Memory B cell (primary cell): ENCODE results near the gene SPDYE4.

Experiments
- ATAC-seq: fragments of 150-1000 bp; cut with Tn5 transposase; 2 replicates; pipeline ENCODE4 v1.10.0; 2021; ENCODE audit warnings: low read depth, mild to moderate bottlenecking, moderate library complexity
- DNase-seq, 2 donors: peaks; one replicate each; pipeline ENCODE4 v3.0.0; 2022; ENCODE audit warnings: low spot score in 2 of 2
- H3K27ac Mint-ChIP-seq: one replicate; pipeline ENCODE4 v1.8.0; 2022; ENCODE audit warnings: mild to moderate bottlenecking, moderate library complexity, mixed read lengths
- H3K27me3 Mint-ChIP-seq: one replicate; pipeline ENCODE4 v1.8.0; 2022; ENCODE audit warnings: mixed read lengths
- H3K36me3 Mint-ChIP-seq: one replicate; pipeline ENCODE4 v1.8.0; 2022; ENCODE audit warnings: mild to moderate bottlenecking, mixed read lengths
- H3K4me1 Mint-ChIP-seq: one replicate; pipeline ENCODE4 v1.8.0; 2022; ENCODE audit warnings: mixed read lengths
- H3K4me3 Mint-ChIP-seq: one replicate; pipeline ENCODE4 v1.8.0; 2022; ENCODE audit warnings: mild to moderate bottlenecking, moderate library complexity, mixed read lengths
- H3K9me3 Mint-ChIP-seq: one replicate; pipeline ENCODE4 v1.8.0; 2022; ENCODE audit warnings: mixed read lengths

Gene SPDYE4

DNA sequence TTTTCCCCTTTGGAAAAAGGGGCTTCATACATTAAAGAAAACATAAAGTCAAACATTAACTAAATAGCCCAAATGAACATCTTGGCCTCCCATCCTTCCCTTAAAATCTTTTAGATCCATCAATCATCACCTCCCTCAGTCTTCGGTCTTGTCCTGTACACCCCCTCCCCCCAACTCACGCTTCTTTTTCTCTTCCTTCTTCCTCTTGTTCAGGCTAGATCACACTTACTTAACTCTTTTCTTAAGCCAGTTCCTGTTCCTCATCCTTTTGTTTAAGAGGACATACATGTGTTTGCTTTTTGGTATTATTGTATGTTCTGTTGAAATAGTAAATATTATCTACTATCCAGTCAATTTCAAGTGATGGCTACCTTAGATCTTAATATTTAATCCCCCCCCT, 35.3 kb upstream of the SPDYE4 start:
- DNase-seq (no peak), ATAC-seq (no peak)
- no peaks in the 10 kb centered on the region for H3K27me3 Mint-ChIP-seq
- H3K9me3 Mint-ChIP-seq, result no peaks in the 10 kb centered on the region
- H3K27ac Mint-ChIP-seq, result peak overlapping the region; percentile 1
- no peak overlapping the region for H3K4me3 Mint-ChIP-seq
- peaks cover 2% of the 10 kb centered on the region for H3K36me3 Mint-ChIP-seq
- peaks cover 11% of the 10 kb centered on the region for H3K4me1 Mint-ChIP-seq

DNA sequence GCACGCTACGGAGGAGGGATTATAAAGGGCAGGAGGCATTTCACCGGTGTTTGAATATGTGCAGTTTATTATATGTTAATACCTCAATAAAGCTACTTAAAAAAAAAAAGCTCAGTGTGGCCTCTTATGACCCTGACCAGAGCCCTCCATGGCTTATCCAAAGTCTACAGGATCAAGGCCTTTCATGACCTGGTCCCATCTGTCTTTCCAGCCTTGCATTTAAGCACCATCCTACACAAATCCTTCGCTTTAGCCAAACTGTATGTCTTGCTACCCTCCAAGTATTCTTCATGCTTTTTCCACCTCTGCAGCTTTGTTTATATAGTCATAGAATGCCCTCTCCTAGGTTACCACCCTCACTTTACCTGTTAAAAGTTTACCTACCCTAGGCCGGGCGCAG, 34.3 kb upstream of the SPDYE4 start:
- Mint-ChIP-seq H3K9me3 (no peaks in the 10 kb centered on the region), H3K4me1 (peaks cover 11% of the 10 kb centered on the region), H3K4me3 (no peak overlapping the region), H3K27me3 (peaks cover 2% of the 10 kb centered on the region), H3K36me3 (peaks cover 1% of the 10 kb centered on the region), H3K27ac (no peak overlapping the region)
- ATAC-seq (no peak), DNase-seq (no peak)

DNA sequence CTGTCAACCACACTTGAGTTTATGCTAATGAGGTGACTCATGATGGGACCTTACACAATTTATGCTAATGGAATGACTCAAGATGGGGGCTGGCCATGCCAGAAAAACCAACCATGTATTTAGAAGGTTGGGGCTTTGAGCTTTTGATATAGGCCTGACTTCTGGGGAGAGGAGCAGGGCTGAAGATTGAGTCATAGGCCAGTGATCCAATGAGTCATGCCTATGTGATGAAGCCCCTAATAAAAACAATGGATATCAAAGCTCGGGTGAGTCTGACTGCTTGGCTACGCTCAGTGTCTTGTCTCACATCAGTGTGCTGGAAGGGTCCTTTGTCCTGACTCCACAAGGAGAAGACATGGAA, 33.5 kb upstream of the SPDYE4 start:
- no peak for ATAC-seq
- H3K27me3 Mint-ChIP-seq, result peaks cover 2% of the 10 kb centered on the region
- no peak for DNase-seq
- no peaks in the 10 kb centered on the region for H3K36me3 Mint-ChIP-seq
- peaks cover 11% of the 10 kb centered on the region for H3K4me1 Mint-ChIP-seq
- H3K9me3 Mint-ChIP-seq, result no peaks in the 10 kb centered on the region
- H3K4me3 Mint-ChIP-seq, result no peak overlapping the region
- H3K27ac Mint-ChIP-seq, result no peak overlapping the region

DNA sequence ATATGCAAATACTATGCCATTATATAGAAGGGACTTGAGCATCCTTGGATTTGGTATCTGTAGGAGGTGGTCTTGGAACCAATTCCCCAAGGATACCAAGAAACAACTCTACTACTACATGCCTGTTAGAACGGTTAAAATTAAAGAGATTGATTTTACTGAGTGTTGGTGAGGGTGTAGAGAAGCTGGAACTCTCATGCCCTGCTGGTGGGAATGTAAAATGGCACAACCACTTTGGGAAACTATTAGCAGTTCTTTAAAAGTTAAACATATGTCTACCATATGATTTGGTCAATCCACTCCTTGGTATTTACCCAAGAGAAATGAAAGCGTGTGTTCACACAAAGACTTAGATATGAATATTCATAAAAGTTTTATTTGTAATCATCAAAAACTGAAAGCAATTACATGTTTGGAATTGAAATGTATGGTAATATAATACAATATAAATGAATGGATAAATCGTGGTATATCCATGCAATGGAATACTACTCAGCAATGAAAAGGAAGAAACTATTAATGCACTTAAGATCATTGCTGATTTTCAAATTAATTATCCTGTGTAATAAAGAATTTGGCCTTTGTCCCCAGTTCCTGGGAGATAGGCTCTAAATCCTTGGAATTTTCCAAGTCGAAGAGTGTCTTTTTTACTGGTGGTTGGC, 33.0 kb upstream of the SPDYE4 start:
- peaks cover 11% of the 10 kb centered on the region for H3K4me1 Mint-ChIP-seq
- no peaks in the 10 kb centered on the region for H3K36me3 Mint-ChIP-seq
- DNase-seq (no peak), ATAC-seq (no peak)
- peaks cover 2% of the 10 kb centered on the region for H3K27me3 Mint-ChIP-seq
- H3K4me3 Mint-ChIP-seq, result no peak overlapping the region
- no peak overlapping the region for H3K27ac Mint-ChIP-seq
- no peaks in the 10 kb centered on the region for H3K9me3 Mint-ChIP-seq

DNA sequence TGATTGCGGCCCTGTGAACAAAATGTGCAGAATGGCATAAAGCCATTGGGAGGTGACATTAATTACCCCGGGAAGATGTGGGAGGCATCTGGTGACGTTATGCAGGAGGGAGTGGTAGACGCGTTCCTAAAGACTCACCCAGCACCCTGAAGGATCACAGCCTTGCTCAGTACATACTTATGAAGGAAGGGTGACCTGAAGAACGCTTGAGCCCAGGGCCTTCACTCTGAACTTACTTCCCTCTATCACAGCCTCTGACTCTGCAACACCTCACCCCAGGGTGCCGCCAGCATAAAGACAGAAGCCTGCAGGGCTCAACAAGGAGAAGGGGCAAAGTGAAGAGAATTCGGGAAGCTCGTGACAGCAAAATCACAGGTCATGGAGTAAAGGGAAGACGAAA, 31.4 kb upstream of the SPDYE4 start:
- no peaks in the 10 kb centered on the region for H3K9me3 Mint-ChIP-seq
- H3K27me3 Mint-ChIP-seq, result peaks cover 2% of the 10 kb centered on the region
- peaks cover 10% of the 10 kb centered on the region for H3K4me1 Mint-ChIP-seq
- DNase-seq, result no peak
- H3K4me3 Mint-ChIP-seq, result no peak overlapping the region
- H3K27ac Mint-ChIP-seq, result no peak overlapping the region
- ATAC-seq, result no peak
- no peaks in the 10 kb centered on the region for H3K36me3 Mint-ChIP-seq

DNA sequence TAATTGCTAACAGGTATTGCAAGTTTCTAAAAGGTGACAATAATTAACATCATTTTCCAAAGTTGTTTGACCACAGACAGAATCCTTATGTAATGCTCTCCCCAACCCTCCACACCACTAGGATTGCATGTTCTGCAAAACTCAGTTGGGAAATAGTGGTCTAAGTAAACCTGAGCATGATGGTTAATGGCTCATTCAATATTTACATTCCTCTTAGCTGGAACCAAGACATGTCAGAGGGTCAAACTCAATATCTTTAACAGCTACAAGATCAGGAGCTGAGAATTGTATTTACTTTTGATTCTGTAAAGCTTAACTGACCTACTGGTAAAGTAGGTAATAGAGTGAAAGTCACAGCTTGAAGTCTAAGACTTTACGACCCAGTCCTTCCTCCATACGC, 30.7 kb upstream of the SPDYE4 start:
- no peak overlapping the region for H3K4me3 Mint-ChIP-seq
- no peaks in the 10 kb centered on the region for H3K9me3 Mint-ChIP-seq
- ATAC-seq, result no peak

DNA sequence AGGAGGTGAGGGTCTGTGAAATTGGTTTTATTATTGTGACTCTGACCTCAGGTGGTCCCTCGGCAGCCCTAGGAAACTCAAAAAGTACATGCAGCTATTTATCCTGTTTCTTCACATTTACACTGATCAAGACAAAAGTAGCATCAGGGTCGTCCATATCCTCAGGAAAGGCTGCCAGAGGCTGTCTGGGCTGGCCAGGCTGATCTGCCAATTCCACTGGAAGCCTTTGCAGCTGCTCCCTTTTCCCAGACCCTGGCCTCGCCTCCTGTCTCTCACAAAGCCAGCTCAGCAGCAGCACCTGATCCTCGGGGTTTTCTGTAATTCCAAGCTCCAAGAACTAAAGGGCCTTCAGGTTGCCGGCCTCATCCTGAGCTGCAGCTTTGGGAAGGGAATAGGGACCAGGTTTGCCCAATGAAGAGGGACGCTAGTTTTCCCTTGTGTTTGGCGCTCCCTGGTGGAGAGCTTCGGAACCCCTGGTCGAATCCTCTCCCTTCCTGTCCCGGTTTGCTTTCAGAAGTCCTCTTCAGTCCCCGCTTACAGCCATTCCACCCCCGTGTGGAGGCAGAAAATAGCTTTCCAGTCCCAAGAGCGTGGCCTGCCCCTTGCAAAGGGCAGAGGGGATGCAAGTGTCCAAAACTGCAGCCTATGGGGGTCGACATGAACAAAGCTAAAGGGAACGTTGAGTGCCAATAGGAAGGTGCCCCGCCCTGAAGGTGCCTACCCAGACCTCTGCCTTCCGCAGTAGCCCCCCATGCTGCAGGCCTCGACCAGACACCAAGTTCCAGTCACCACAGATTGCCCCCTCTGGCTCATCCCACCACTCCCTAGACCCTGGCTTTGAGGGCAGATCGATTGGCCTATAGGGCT, 27.4 kb upstream of the SPDYE4 start:
- Mint-ChIP-seq H3K4me3 (no peak overlapping the region), H3K9me3 (no peaks in the 10 kb centered on the region), H3K27me3 (peaks cover 2% of the 10 kb centered on the region), H3K27ac (no peak overlapping the region), H3K4me1 (no peaks in the 10 kb centered on the region), H3K36me3 (no peaks in the 10 kb centered on the region)
- peak; percentile 53 to 71 for DNase-seq
- peak; percentile 37 for ATAC-seq

More for the DNA sequence above, 30.7 kb upstream of the SPDYE4 start:
- H3K36me3 Mint-ChIP-seq, result no peaks in the 10 kb centered on the region
- peaks cover 2% of the 10 kb centered on the region for H3K27me3 Mint-ChIP-seq
- no peak overlapping the region for H3K27ac Mint-ChIP-seq
- no peak for DNase-seq
- H3K4me1 Mint-ChIP-seq, result peaks cover 5% of the 10 kb centered on the region

DNA sequence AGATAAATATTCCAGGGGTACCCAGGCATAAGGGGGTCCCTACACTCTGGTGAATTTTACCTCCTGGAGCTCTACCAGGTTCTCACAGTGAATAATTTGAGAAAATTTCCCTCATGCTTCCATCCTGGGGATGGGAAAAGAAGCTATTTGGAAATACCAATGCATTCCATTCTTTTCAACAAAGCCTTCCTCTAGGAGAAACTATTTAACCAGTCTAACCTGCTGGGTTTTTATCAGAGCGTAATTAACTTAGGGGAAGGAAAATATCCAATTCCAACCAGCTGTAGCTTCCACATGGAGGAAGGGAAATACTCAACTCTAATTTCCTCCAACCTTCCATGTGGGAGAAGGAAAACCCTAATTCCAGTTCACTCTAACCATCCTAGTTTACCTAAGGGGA, 23.8 kb upstream of the SPDYE4 start:
- no peaks in the 10 kb centered on the region for H3K36me3 Mint-ChIP-seq

DNA sequence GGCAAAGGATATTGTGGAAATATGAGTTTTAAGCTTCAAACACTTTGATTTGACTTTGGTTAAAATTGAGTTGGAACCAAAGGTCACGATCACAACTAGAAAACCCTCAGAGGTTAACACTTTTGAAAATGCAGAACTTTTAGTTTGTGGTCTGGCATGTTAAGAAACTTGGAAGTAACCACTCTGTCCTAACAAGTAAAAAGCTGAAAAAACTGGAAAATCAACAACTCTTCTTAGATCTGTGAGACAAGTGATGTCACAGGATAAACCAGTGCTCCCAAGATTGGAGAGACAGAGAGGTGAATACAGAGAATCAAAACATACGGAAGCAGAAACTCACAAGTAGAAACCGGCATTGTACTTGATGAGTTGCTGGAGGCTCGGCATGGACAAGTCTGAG, 23.4 kb upstream of the SPDYE4 start:
- Mint-ChIP-seq H3K4me3 (no peak overlapping the region), H3K9me3 (no peaks in the 10 kb centered on the region)

More for the DNA sequence above, 23.8 kb upstream of the SPDYE4 start:
- Mint-ChIP-seq H3K9me3 (no peaks in the 10 kb centered on the region), H3K27ac (no peak overlapping the region), H3K4me1 (no peaks in the 10 kb centered on the region), H3K4me3 (no peak overlapping the region), H3K27me3 (peaks cover 4% of the 10 kb centered on the region)
- no peak for ATAC-seq
- DNase-seq, result no peak

DNA sequence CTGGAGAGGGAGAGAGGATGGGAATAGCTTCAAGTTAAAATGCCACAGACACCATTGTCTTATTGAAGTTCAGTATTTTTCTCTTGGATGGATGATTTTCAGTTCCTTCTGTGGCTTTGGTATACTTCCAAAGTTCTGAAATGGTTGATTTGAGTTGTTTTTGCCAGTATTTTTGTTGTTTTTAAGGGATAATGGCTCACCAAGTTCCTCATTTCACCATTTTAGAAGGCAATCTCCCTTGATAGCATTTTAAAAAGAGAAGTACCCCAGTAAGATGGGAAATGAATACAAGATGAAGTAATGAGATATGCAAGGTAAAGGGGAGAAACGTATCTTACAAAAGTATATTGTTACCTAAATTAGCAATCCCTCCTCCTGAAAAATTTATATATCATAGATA, 18.5 kb upstream of the SPDYE4 start:
- Mint-ChIP-seq H3K4me1 (no peaks in the 10 kb centered on the region), H3K9me3 (peaks cover 6% of the 10 kb centered on the region), H3K4me3 (no peak overlapping the region), H3K27me3 (peaks cover 20% of the 10 kb centered on the region), H3K36me3 (peaks cover 8% of the 10 kb centered on the region), H3K27ac (no peak overlapping the region)
- ATAC-seq, result no peak
- no peak for DNase-seq

More for the DNA sequence above, 23.4 kb upstream of the SPDYE4 start:
- no peaks in the 10 kb centered on the region for H3K4me1 Mint-ChIP-seq
- DNase-seq, result no peak
- peaks cover 7% of the 10 kb centered on the region for H3K27me3 Mint-ChIP-seq
- ATAC-seq, result no peak
- H3K27ac Mint-ChIP-seq, result no peak overlapping the region
- no peaks in the 10 kb centered on the region for H3K36me3 Mint-ChIP-seq

DNA sequence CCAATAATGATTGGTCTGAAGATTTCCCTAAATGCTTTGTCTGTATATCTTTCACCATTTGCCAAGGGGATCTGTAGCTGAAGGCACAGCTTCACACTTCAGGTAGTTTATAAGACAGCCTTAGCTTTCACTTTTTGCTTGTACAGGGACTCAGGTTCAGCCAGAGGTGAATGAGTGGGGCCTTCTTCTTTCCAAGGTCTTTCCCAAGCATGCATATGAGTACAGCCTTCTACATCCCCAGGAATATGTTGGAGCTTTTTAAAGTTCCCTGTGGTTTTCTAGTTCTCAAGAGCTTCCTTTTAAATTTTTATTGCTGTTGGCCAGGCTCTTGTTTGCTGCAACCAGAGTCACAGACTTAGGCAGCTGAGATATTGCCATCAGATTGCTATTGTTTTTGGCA, 17.9 kb upstream of the SPDYE4 start:
- H3K27me3 Mint-ChIP-seq, result peaks cover 20% of the 10 kb centered on the region
- H3K4me3 Mint-ChIP-seq, result no peak overlapping the region
- ATAC-seq (no peak), DNase-seq (no peak)
- peaks cover 8% of the 10 kb centered on the region for H3K36me3 Mint-ChIP-seq
- H3K4me1 Mint-ChIP-seq, result no peaks in the 10 kb centered on the region
- peaks cover 6% of the 10 kb centered on the region for H3K9me3 Mint-ChIP-seq
- H3K27ac Mint-ChIP-seq, result no peak overlapping the region

DNA sequence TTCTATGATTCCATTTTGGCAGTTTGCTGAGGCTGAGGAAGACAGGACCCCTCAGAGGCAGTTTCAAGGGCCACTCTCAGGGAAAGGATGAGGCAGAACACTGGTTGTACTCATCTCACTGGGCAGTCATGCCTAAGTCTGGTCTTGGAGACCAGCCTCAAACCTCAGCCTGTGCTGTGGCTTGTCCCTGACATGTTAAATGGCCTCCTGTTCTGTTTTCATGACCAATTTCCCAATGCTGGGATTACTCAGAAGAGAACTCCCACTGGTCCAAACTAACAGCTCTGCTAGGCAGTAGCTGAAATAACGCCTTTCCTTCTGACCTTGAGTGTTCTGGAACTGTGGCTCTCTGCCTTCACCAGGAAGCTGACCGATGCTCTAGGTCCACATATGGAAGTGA, 8.4 kb upstream of the SPDYE4 start:
- no peak for ATAC-seq
- Mint-ChIP-seq H3K36me3 (no peaks in the 10 kb centered on the region), H3K27ac (no peak overlapping the region), H3K4me1 (peaks cover 4% of the 10 kb centered on the region), H3K4me3 (no peak overlapping the region), H3K27me3 (peaks cover 8% of the 10 kb centered on the region), H3K9me3 (peaks cover 2% of the 10 kb centered on the region)
- DNase-seq, result no peak

DNA sequence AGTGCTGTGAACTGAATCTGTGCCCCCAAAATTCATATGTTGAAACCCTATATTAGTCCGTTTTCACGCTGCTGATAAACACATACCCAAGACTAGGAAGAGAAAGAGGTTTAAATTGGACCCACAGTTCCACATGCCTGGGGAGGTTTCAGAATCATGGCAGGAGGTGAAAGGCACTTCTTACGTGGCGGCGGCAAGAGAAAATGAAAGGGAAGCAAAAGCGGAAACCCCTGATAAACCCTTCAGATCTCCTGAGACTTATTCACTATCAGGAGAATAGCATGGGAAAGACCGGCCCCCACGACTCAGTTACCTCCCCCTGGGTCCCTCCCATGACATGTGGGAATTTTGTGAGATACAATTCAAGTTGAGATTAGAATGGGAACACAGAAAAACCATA, 3.7 kb upstream of the SPDYE4 start:
- no peak for DNase-seq
- no peak for ATAC-seq
- Mint-ChIP-seq H3K4me1 (peaks cover 4% of the 10 kb centered on the region), H3K27me3 (peaks cover 10% of the 10 kb centered on the region), H3K36me3 (no peaks in the 10 kb centered on the region), H3K27ac (no peak overlapping the region), H3K4me3 (no peak overlapping the region), H3K9me3 (peaks cover 2% of the 10 kb centered on the region)

DNA sequence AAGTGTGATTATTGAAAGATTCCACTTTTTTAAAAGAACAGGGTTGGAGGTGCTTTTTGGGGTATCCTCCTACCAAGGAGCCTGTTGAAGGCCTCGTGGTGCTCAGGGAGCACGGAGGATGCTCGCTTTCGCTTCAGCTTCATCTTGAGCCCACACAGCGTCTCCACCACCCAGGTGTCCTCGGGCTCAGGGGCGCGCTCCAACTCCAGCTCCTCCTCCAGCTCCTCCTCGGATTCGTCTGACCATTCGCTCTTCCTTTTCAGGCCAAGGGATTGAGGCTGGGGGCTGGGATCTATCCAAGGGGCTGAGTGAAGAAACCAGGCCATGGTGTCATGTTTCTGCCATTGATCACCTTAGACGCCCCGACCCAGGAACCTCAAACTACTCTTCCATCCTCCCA, 1.2 kb downstream of the SPDYE4 start:
- peaks cover 2% of the 10 kb centered on the region for H3K9me3 Mint-ChIP-seq
- peaks cover 21% of the 10 kb centered on the region for H3K27me3 Mint-ChIP-seq
- no peak overlapping the region for H3K4me3 Mint-ChIP-seq
- ATAC-seq, result no peak
- H3K36me3 Mint-ChIP-seq, result peaks cover 1% of the 10 kb centered on the region
- DNase-seq, result peak in 1 of 2 donors; percentile 5
- no peaks in the 10 kb centered on the region for H3K4me1 Mint-ChIP-seq
- H3K27ac Mint-ChIP-seq, result no peak overlapping the region
